ENCODE results near the gene SMPD3. TPM values are rescaled to one million over a fixed set of nuclear protein-coding genes. Genes with fewer than 3 reads are reported as not detected.

SMPD3 gene
- total and polyA plus RNA-seq, 2 experiments from 2014 or later, result 0.27 to 2.8 TPM

GRCh38 chr16:68492151-68492542, 43.8 kb upstream of the SMPD3 start:
- Histone ChIP-seq H3K9me3 (ENCODE audit: low read depth) (no peaks in the 10 kb centered on the region), H3K4me1 (ENCODE audit: low read depth) (no peaks in the 10 kb centered on the region), H3K27ac (no peak overlapping the region), H3K27me3 (no peaks in the 10 kb centered on the region), H3K36me3 (no peaks in the 10 kb centered on the region), H3K4me3 (no peak overlapping the region)
- no peak for DNase-seq (ENCODE audit: low read depth in 1 of 2, low spot score in 1 of 2)
- no peak for TF ChIP-seq CTCF (IDR thresholded peaks at IDR 0.05; ENCODE audit: low read depth, low read length)

- H3K4me3 ChIP-seq, result no peak overlapping the region
- no peak for DNase-seq (ENCODE audit: low read depth in 1 of 2, low spot score in 1 of 2)
- H3K27ac ChIP-seq, result no peak overlapping the region
- no peaks in the 10 kb centered on the region for H3K4me1 ChIP-seq (ENCODE audit: low read depth)
- no peaks in the 10 kb centered on the region for H3K27me3 ChIP-seq
- no peaks in the 10 kb centered on the region for H3K9me3 ChIP-seq (ENCODE audit: low read depth)
- no peak for TF ChIP-seq CTCF (IDR thresholded peaks at IDR 0.05; ENCODE audit: low read depth, low read length)
- H3K36me3 ChIP-seq, result no peaks in the 10 kb centered on the region
Observed at GRCh38 chr16:68491576-68491950, 43.3 kb upstream of the SMPD3 start.

DNA sequence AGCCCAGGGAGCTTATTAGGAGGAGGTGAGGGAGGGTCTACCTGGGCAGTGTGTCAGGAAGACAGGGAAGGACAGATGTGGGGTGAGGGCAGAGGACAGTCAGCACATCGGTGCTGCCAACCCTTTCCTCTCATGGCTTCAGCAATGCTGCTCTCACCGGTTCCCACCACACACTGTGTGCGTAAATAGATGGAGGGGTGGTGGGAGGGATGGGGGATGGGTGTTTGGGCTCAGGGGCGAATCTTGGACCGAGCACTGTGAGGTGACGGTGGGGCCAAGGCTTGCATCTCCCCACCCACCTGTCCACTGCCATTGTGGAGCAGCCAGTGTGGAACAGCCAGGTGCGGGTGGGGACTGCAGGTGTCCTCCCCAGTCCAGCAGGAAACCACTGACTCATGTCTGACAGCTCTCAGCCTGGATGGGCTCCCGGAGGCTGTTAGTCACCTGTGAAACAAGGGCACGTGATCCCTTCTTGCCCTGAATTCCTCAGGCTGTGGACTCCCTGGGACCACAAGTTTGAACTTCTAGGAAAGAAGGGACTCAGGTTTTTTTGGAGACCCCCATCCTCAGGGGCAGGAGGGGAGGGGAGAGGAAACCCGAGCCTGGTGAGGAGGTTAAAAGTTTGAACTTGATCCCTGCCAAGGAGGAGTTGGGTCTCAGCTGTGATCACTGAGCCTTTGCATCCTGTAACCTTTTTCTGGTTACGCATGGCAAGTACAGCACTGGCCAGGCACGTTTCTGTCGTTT, 42.7 kb upstream of the SMPD3 start:
- no peak overlapping the region for H3K27ac ChIP-seq
- no peaks in the 10 kb centered on the region for H3K27me3 ChIP-seq
- no peak for TF ChIP-seq CTCF (IDR thresholded peaks at IDR 0.05; ENCODE audit: low read depth, low read length)
- no peaks in the 10 kb centered on the region for H3K9me3 ChIP-seq (ENCODE audit: low read depth)
- DNase-seq (ENCODE audit: low read depth in 1 of 2, low spot score in 1 of 2), result peak in 1 of 2 donors; percentile 16
- no peaks in the 10 kb centered on the region for H3K36me3 ChIP-seq
- H3K4me1 ChIP-seq (ENCODE audit: low read depth), result no peaks in the 10 kb centered on the region
- H3K4me3 ChIP-seq, result no peak overlapping the region

DNA sequence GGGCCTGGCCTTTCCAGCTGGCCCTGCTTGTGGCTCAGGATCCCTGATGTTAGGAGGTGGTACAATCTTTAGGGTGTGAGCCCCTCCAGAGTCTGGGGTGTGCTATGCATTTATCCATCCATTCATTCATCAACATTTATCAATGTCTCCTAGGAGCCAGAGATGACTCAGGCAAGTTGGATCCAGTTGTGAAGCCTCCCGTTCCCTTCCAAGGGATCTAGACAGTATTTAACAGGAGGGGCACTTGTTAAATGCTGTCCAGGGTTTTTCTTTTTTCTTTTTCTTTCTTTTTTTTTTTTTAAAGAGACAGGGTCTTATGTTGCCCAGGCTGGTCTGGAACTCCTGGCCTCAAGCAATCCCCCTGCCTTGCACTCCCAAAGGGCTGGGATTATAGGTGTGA, 42.0 kb upstream of the SMPD3 start:
- no peak for DNase-seq (ENCODE audit: low read depth in 1 of 2, low spot score in 1 of 2)
- Histone ChIP-seq H3K4me1 (ENCODE audit: low read depth) (no peaks in the 10 kb centered on the region), H3K9me3 (ENCODE audit: low read depth) (no peaks in the 10 kb centered on the region), H3K4me3 (no peak overlapping the region), H3K36me3 (no peaks in the 10 kb centered on the region), H3K27me3 (no peaks in the 10 kb centered on the region), H3K27ac (no peak overlapping the region)
- no peak for TF ChIP-seq CTCF (IDR thresholded peaks at IDR 0.05; ENCODE audit: low read depth, low read length)

- DNase-seq (ENCODE audit: low read depth in 1 of 2, low spot score in 1 of 2), result no peak
- TF ChIP-seq CTCF (IDR thresholded peaks at IDR 0.05; ENCODE audit: low read depth, low read length), result no peak
- Histone ChIP-seq H3K9me3 (ENCODE audit: low read depth) (no peaks in the 10 kb centered on the region), H3K4me3 (no peak overlapping the region), H3K4me1 (ENCODE audit: low read depth) (no peaks in the 10 kb centered on the region), H3K27me3 (no peaks in the 10 kb centered on the region), H3K36me3 (no peaks in the 10 kb centered on the region), H3K27ac (no peak overlapping the region)
Observed at GRCh38 chr16:68488554-68488953, 40.2 kb upstream of the SMPD3 start.
